ENCODE measurements around the gene TMCC1. TPM values are rescaled to one million over a fixed set of nuclear protein-coding genes. Genes with fewer than 3 reads are reported as not detected.
A peak's percentile ranks its signal among the peaks of the same experiment; 100 is the strongest.

TMCC1 gene
- total RNA-seq, 6 experiments from 2014 or later: 21.7 to 124 (median 25.2) TPM

DNA sequence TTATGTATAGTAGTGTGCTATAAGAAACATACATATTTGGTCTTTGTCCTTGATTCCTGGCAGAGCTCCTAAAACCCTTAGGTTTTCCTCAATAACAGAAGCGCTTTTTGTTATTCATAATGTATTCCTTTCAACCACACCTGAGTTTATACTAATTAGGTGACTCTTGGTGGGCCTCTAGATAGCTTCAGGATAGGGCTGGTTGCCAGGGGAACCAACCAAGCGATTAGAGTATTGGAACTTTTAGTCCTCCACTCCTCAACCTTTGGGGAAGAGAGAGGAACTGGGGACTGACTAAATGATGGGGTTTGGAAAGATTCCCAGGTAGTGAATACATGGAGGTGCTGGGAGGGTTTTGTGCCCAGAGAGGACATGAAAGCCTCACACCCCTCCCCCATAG, 24.6 kb downstream of the TMCC1 start:
- H3K27me3 ChIP-seq: no peaks in the 10 kb centered on the region
- no peak overlapping the region for H3K4me3 ChIP-seq
- no peaks in the 10 kb centered on the region for H3K4me1 ChIP-seq
- no peaks in the 10 kb centered on the region for H3K9me3 ChIP-seq
- WGBS (ENCODE audit: insufficient coverage, low coverage, low lambda C conversion rate, missing lambda C conversion rate): 87% methylated on average over 2 of the region's 2 CpGs
- H3K36me3 ChIP-seq: peaks cover 0 to 7% (median 2%) of the 10 kb centered on the region in 4 donors
- no peak overlapping the region for H3K27ac ChIP-seq
- TF ChIP-seq POLR2A (IDR thresholded peaks at IDR 0.05): no peak
- TF ChIP-seq, protein P1, sequence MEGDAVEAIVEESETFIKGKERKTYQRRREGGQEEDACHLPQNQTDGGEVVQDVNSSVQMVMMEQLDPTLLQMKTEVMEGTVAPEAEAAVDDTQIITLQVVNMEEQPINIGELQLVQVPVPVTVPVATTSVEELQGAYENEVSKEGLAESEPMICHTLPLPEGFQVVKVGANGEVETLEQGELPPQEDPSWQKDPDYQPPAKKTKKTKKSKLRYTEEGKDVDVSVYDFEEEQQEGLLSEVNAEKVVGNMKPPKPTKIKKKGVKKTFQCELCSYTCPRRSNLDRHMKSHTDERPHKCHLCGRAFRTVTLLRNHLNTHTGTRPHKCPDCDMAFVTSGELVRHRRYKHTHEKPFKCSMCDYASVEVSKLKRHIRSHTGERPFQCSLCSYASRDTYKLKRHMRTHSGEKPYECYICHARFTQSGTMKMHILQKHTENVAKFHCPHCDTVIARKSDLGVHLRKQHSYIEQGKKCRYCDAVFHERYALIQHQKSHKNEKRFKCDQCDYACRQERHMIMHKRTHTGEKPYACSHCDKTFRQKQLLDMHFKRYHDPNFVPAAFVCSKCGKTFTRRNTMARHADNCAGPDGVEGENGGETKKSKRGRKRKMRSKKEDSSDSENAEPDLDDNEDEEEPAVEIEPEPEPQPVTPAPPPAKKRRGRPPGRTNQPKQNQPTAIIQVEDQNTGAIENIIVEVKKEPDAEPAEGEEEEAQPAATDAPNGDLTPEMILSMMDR (IDR thresholded peaks at IDR 0.05): no peak
- intact Hi-C loops (cut with DNase I): no loop called here
- DNase-seq (no peak), ATAC-seq (no peak)

DNA sequence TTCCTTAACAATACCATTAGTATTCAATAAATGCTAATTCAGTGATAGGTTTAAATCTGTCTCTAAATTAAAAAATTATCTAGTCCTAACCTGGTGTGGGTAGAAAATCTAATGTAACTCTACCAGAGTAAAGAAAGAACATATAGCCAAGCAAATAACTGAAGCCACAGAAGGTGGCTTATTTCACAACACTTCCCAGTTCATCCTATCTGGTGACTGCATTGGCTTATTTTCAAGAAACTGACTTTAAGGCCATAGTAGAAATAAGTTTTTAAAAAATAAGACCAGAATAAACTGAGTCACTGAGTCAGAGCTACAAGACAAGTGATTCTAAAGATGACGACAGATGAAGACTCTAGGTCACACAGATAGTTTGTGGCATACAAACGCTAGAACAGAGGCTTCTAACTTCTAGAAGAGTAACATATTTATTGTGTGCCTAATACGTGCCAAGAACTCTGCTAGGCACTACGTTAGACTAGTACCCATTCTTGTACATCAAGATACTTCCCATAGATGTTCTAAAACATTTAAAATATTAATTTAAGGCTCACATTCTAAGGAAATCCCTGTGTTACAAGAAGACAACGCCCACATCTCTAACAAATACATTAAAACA, 25.9 kb downstream of the TMCC1 start:
- TF ChIP-seq, protein P1 (IDR thresholded peaks at IDR 0.05): no peak
- no peak for TF ChIP-seq POLR2A (IDR thresholded peaks at IDR 0.05)
- Histone ChIP-seq H3K4me3 (no peak overlapping the region), H3K4me1 (no peaks in the 10 kb centered on the region), H3K9me3 (no peaks in the 10 kb centered on the region), H3K27me3 (no peaks in the 10 kb centered on the region), H3K36me3 (no peaks in the 10 kb centered on the region), H3K27ac (no peak overlapping the region)
- 74% methylated on average over 5 of the region's 5 CpGs for WGBS (ENCODE audit: insufficient coverage, low coverage, low lambda C conversion rate, missing lambda C conversion rate)
- intact Hi-C loops (cut with DNase I): no loop called here
- ATAC-seq (peak in 2 of 4 donors; percentile 35 to 39), DNase-seq (no peak)

DNA sequence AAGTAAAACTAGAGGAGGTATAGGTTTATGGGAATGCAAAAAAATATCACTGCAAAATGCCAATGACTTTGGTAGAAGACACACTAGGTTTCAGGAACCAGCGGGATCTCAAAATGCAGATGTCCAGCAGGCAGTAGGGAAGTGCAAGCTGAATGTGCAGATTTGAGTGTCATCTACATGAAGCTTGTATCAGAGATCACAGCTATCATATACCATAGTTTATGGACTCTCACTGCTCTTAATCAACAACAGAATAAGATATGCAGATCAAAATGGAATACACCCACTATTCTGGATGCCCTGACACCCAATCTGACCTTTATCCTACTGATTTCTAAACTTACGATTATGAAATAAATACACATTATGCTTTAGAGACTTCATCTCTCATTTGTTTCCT, 27.7 kb downstream of the TMCC1 start:
- 49% methylated on average over 2 of the region's 2 CpGs for WGBS (ENCODE audit: insufficient coverage, low coverage, low lambda C conversion rate, missing lambda C conversion rate)

DNA sequence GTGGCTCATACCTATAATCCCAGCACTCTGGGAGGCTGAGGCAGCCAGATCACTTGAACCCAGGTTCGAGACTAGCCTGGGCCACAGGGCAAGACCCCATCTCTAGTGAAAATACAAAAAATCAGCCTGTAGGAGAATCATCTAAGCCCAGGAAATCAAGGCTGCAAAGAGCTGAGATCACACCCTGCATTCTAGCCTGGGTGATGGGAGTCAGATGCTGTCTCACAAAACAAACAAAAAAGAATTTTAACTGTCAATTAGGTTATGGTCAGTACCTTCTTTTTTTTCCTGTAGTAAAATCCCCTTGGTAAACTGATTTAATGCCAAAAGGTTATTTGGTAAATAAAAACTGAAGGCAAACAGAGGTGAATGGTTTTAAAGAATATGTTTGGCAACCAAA, 29.0 kb downstream of the TMCC1 start:
- H3K9me3 ChIP-seq: no peaks in the 10 kb centered on the region
- ATAC-seq (peak in 1 of 4 donors; percentile 58), DNase-seq (no peak)
- intact Hi-C loops (cut with DNase I): no loop called here
- no peaks in the 10 kb centered on the region for H3K36me3 ChIP-seq
- H3K4me3 ChIP-seq: no peak overlapping the region
- no peaks in the 10 kb centered on the region for H3K27me3 ChIP-seq
- H3K4me1 ChIP-seq: no peaks in the 10 kb centered on the region
- no peak overlapping the region for H3K27ac ChIP-seq
- 100% methylated on average over 1 of the region's 1 CpG for WGBS (ENCODE audit: insufficient coverage, low coverage, low lambda C conversion rate, missing lambda C conversion rate)
- TF ChIP-seq, protein P1 (IDR thresholded peaks at IDR 0.05): no peak
- TF ChIP-seq POLR2A (IDR thresholded peaks at IDR 0.05): no peak

More for the DNA sequence above, 27.7 kb downstream of the TMCC1 start:
- ATAC-seq (peak in 2 of 4 donors; percentile 38 to 50), DNase-seq (no peak)
- H3K27ac ChIP-seq: no peak overlapping the region
- H3K36me3 ChIP-seq: no peaks in the 10 kb centered on the region
- no peak for TF ChIP-seq POLR2A (IDR thresholded peaks at IDR 0.05)
- TF ChIP-seq, protein P1 (IDR thresholded peaks at IDR 0.05): no peak
- H3K4me3 ChIP-seq: no peak overlapping the region
- no peaks in the 10 kb centered on the region for H3K9me3 ChIP-seq
- H3K27me3 ChIP-seq: no peaks in the 10 kb centered on the region
- intact Hi-C loops (cut with DNase I): no loop called here
- no peaks in the 10 kb centered on the region for H3K4me1 ChIP-seq

Data from right lobe of liver (tissue), 6 donors.